Breast epithelium (tissue), 4 donors: ENCODE results near the gene FSD2. TPM values are rescaled to one million over a fixed set of nuclear protein-coding genes. Genes with fewer than 3 reads are reported as not detected.
A peak's percentile ranks its signal among the peaks of the same experiment; 100 is the strongest.

Source experiments
- DNase-seq, 2 donors: peaks; one replicate each; pipeline ENCODE4 v3.0.0-alpha.2; 2019; ENCODE audit warnings: low spot score in 2 of 2
- H3K27ac ChIP-seq, 2 donors: fragments of 200-600 bp; sonication (generic) in 1 of 2; one replicate each; pipeline ENCODE4 v1.5.1; 2016 to 2019; ENCODE audit warnings: mild to moderate bottlenecking in 1 of 2
- H3K27me3 ChIP-seq, 2 donors: fragments of 200-600 bp; sonication (generic) in 1 of 2; one replicate each; pipeline versions ENCODE4 v1.5.1 to v1.6.0; 2017 to 2019; ENCODE audit warnings: control low read depth in 1 of 2, mild to moderate bottlenecking in 1 of 2
- H3K36me3 ChIP-seq: fragments of 200-600 bp; one replicate; pipeline ENCODE4 v1.5.1; 2019
- H3K4me1 ChIP-seq, 2 donors: fragments of 200-600 bp; sonication (generic); one replicate each; pipeline ENCODE4 v1.5.1; 2016 to 2019; ENCODE audit warnings: control low read depth in 1 of 2
- H3K4me3 ChIP-seq, 3 donors: fragments of 200-600 bp; sonication (generic); 1 replicate in 2 of 3; 2 replicates in 1 of 3; pipeline ENCODE4 v1.5.1; 2016 to 2019; ENCODE audit warnings: mild to moderate bottlenecking in 3 of 3, moderate library complexity in 2 of 3
- H3K9me3 ChIP-seq, 2 donors: fragments of 200-600 bp; sonication (generic) in 1 of 2; one replicate each; pipeline ENCODE4 v1.5.1; 2016 to 2019; ENCODE audit warnings: control low read depth in 1 of 2
- POLR2A ChIP-seq: fragments of 450-650 bp; IDR thresholded peaks from one replicate; pipeline ENCODE4 v1.6.1; 2016; ENCODE audit warnings: antibody characterized with exemption, mild to moderate bottlenecking, moderate library complexity
- POLR2AphosphoS5 ChIP-seq, 3 donors: sonication (generic); formaldehyde crosslinking; IDR thresholded peaks; one replicate each; pipeline ENCODE4 v1.6.1; 2017; ENCODE audit warnings: antibody characterized with exemption in 3 of 3
- intact Hi-C: fragments of 100-400 bp; cut with DNase I; formaldehyde crosslinking; loops from one replicate; pipeline ENCODE4 v1.15.1; 2023; ENCODE audit warnings: low total_unique reads
- total RNA-seq, 3 donors: library from RNA; depleted of rRNA; stranded (reverse); fragments of >200 nt; gene quantifications; one replicate each; pipeline ENCODE4 v1.1.0, GENCODE V29; 2016
- TF ChIP-seq, protein P1 (sequence below), 3 donors: fragments of 450-650 bp; IDR thresholded peaks; one replicate each; pipeline ENCODE4 v1.5.1; 2016 to 2017; ENCODE audit warnings: antibody characterized with exemption in 3 of 3, mild to moderate bottlenecking in 3 of 3, moderate library complexity in 3 of 3

The FSD2 gene
- total RNA-seq, 3 donors from 2014 or later: under 0.01 to 1.6 TPM; not detected in 1

DNA sequence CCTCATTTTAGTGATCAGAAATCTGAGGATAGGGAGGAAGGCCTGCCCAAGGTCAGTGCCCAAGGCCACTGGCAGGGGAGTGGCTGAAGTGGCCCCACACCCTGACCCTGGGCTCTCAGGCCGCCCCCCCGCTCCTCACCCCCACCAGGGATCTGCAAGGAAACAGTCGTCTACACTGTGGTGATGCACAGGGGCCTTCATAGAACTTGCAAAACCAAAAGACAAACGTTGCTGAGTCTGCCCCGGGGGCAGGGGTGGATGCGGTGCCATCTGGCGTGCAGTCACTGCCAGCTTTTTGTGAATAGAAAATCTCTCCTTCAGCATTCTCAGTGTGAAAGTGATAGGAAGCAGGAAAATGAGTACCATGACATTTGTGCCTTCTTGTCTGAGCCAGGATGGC lies 44.9 kb upstream of the FSD2 start:
- Histone ChIP-seq H3K9me3 (no peaks in the 10 kb centered on the region), H3K4me1 (no peaks in the 10 kb centered on the region), H3K4me3 (no peak overlapping the region), H3K27me3 (no peaks in the 10 kb centered on the region), H3K36me3 (no peaks in the 10 kb centered on the region), H3K27ac (peak overlapping the region; percentile 73)
- intact Hi-C loops: no loop called here
- TF ChIP-seq, protein P1, sequence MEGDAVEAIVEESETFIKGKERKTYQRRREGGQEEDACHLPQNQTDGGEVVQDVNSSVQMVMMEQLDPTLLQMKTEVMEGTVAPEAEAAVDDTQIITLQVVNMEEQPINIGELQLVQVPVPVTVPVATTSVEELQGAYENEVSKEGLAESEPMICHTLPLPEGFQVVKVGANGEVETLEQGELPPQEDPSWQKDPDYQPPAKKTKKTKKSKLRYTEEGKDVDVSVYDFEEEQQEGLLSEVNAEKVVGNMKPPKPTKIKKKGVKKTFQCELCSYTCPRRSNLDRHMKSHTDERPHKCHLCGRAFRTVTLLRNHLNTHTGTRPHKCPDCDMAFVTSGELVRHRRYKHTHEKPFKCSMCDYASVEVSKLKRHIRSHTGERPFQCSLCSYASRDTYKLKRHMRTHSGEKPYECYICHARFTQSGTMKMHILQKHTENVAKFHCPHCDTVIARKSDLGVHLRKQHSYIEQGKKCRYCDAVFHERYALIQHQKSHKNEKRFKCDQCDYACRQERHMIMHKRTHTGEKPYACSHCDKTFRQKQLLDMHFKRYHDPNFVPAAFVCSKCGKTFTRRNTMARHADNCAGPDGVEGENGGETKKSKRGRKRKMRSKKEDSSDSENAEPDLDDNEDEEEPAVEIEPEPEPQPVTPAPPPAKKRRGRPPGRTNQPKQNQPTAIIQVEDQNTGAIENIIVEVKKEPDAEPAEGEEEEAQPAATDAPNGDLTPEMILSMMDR (IDR thresholded peaks at IDR 0.05): no peak
- no peak for TF ChIP-seq POLR2A
- no peak for TF ChIP-seq POLR2AphosphoS5 (IDR thresholded peaks at IDR 0.05)
- peak in 1 of 2 donors; percentile 16 for DNase-seq

DNA sequence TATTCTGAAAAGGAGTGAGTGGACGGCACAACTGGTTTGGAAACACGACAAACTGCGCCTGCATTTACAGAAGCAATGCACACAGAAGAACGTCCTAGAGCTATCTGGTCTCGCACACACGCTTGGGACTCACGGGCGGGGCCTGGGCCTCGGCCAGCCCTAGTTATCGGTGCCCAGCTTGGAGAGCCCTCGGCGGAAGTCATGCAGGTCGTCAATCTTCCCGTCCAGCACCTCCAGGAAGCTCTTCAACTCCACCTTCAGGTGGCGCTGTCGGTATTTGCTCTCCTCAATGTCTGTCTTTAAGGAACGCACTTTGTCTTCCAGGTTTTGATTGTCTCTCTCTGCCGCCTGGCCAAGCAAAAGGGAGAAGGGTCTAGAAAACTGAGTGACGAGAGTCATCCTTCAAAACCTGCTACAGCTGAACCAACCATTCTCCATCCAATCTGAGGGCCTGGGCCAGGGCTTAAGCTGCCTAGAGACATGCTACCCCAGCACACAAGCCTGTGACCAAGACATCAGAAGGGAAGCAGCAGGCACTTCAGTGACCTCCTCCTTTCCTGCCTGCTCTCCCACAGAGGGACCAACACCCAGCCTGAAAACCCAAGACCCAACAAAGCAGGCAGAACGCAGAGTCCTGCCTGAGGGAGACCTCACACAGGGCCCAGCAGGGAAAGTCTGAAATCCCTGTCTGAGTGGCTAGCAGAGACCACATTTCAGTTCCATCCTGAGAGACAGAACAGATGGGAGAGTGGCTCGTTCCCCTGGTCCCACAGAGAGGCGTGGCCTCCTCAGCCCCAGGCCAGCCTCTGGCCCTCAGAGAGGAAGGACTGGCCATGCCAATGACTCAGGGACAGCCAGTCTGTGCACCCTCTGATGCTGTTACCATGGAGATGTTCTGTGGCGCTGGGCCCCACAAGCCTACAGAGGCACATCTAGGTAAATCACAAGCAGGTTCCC lies 44.0 kb upstream of the FSD2 start:
- H3K27me3 ChIP-seq: no peaks in the 10 kb centered on the region
- H3K9me3 ChIP-seq: no peaks in the 10 kb centered on the region
- peak overlapping the region; percentile 73 for H3K27ac ChIP-seq
- H3K4me3 ChIP-seq: no peak overlapping the region
- no peaks in the 10 kb centered on the region for H3K4me1 ChIP-seq
- TF ChIP-seq POLR2A (no peak), POLR2AphosphoS5 (IDR thresholded peaks at IDR 0.05) (peak in 2 of 3 donors; percentile 17 to 29)
- TF ChIP-seq, protein P1 (IDR thresholded peaks at IDR 0.05): peak; percentile 33 to 83 (median 68)
- H3K36me3 ChIP-seq: no peaks in the 10 kb centered on the region
- DNase-seq: peak; percentile 48 to 76
- intact Hi-C loops: no loop called here

DNA sequence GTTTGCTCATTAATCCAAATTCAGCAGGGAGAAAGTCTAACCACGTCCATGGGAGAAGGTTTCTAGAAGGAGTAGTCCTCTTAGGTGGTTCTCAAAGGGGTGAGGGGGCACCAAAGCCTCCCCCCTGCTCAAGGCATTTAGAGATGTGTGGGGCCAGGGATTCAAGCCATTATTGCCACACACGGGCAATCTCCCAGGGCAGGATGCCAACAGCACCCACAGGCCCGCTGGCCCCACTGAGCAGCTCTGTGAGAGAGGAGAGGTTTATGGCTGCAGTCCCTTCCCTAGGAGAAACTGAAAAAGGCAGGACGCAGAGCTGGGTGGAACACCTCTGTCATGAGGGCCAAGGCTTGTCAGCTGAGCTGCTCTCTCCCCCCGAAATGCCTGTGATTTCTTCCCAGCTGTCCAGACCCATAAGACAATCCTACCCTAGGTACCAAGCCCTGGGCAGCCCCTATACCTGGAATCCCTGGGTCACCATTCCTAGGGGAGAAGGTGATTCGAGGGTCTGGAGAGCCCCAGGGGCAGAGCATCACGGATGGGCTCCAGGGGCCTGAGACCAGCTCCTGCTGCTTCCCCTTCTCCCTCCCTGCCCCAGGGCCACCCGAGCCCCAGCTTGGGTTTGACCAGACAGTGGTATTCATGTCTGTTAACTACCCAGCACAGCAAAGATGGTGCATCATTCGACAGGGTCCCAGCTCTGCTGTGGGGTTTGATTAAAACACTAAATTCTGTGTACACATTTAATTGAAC lies 42.5 kb upstream of the FSD2 start:
- peak in 1 of 2 donors; percentile 17 for DNase-seq
- Histone ChIP-seq H3K4me1 (no peaks in the 10 kb centered on the region), H3K4me3 (no peak overlapping the region), H3K36me3 (no peaks in the 10 kb centered on the region), H3K9me3 (no peaks in the 10 kb centered on the region), H3K27me3 (no peaks in the 10 kb centered on the region), H3K27ac (peak overlapping the region in 1 of 2 donors; percentile 52)
- intact Hi-C loops: no loop called here
- TF ChIP-seq POLR2A: no peak

DNA sequence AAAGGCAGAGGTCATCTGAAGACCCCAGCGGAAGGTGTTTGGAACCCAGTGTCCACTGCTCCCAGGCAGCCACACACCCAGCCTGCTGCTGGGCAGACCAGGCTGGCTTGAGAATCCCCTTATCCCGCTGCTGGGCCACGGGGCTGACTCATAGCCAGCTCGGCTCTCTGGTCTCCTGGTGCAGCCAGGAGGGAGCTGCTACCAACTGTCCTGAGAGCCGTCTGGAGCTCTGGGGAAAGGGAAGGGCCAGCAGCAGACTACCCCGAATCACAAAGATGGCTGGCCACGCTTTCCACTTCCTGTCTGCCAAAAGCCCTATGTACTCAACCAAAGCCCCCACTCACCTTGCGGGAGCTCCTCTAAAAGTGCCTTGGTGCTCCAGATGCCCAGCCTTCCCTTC lies 41.8 kb upstream of the FSD2 start:
- Histone ChIP-seq H3K27me3 (no peaks in the 10 kb centered on the region), H3K27ac (peak overlapping the region; percentile 22 to 52), H3K4me1 (no peaks in the 10 kb centered on the region), H3K36me3 (no peaks in the 10 kb centered on the region), H3K9me3 (no peaks in the 10 kb centered on the region), H3K4me3 (no peak overlapping the region)
- peak in 1 of 2 donors; percentile 11 for DNase-seq
- TF ChIP-seq POLR2A: no peak
- TF ChIP-seq, protein P1 (IDR thresholded peaks at IDR 0.05): no peak
- TF ChIP-seq POLR2AphosphoS5 (IDR thresholded peaks at IDR 0.05): no peak
- intact Hi-C loops: no loop called here

DNA sequence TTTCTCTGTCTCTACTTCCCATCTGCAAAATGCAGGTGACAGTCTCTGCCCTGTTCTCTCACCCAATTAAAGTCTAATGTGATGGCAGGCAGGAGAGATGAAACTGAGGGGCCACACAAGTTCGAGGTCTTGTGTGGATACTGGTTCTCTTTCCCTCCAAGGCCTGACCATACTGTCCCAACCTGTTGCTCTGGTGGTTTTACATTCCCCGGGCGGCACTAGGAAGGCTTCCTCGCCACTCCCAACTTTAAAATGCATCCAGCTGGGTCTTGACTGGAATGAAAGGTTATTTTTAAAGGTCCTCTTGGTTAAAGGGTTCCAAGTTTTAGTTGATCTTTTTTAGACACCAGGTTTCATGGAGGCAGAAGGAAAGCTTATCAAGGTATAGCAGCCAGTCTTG lies 40.8 kb upstream of the FSD2 start:
- intact Hi-C loops: no loop called here
- peak in 1 of 2 donors; percentile 9 for DNase-seq
- no peaks in the 10 kb centered on the region for H3K36me3 ChIP-seq

More for the DNA sequence above, 40.8 kb upstream of the FSD2 start:
- H3K4me3 ChIP-seq: no peak overlapping the region
- no peaks in the 10 kb centered on the region for H3K4me1 ChIP-seq
- H3K9me3 ChIP-seq: no peaks in the 10 kb centered on the region
- no peaks in the 10 kb centered on the region for H3K27me3 ChIP-seq
- no peak overlapping the region for H3K27ac ChIP-seq
- no peak for TF ChIP-seq POLR2A
- TF ChIP-seq, protein P1 (IDR thresholded peaks at IDR 0.05): no peak
- no peak for TF ChIP-seq POLR2AphosphoS5 (IDR thresholded peaks at IDR 0.05)
